HL-60/S4 treated with retinoic acid at 250 ng/mL for 4 days and 3 days (cell line): ENCODE measurements around the gene TDRD7.
"Not testable (repeated sequence)": the region's sequence is repeated elsewhere in the genome, so short reads cannot be mapped to it uniquely, and the experiment has no call there.

ENCODE experiments used
- in situ Hi-C: fragments of 300-500 bp; cut with MboI; formaldehyde crosslinking; loops from 2 replicates; pipeline ENCODE4 v1.7.0; 2022; ENCODE audit warnings: low sequenced_read_pairs

TDRD7 gene

GRCh38 chr9:97418880-97419279, 7.0 kb downstream of the TDRD7 start:
- in situ Hi-C loops = no loop called here

DNA sequence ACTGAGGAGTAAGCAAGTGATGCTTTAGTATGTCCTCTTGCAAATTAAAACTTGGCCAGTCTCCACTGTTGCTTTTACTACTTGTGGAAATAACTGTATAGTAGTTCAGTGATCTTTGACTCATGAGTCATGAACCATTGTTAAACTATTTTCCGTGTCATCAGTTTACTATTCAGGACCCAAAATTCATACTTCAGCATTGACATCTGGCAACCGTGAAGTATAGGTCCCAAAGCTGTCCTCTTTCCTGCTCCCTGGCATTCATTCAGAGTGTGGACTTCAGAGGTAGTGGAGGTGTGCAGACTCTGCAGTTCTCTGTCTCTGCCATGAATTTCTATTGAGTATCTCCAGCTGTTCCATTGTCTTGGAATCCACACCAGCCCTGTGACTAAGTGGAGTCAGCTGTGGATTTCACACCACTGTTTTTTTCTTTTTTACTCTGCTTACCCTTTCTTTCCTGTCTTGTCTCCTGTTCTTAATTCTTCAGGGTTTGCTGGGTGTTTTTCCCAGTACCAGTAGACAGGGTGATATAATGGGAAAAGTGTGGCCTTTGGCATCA, 7.5 kb downstream of the TDRD7 start:
- in situ Hi-C loops = no loop called here

DNA sequence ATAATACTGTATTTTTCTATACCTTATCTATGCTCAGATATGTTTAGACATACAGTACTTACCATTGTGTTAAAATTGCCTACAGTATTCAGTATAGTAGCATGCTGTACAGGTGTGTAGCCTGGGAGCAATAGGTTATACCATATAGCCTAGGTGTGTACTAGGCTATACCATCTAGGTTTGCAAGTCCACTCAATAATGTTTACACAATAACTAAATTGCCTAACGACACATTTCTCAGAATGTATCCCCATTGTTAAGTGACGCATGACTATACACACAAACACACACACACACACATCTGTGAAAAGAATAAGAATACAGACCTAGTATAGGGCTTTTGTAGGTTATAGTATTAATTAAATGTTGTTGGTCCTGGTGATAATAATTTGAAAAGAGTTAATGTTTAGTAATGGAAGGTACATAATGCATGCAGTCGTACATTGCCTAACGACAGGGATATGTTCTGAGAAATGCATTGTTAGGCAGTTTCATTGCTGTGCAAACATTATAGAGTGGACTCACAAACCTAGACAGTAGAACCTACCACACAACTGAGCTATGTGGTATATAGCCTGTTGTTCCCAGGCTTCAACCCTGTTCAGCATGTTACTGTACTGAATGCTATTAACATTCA, 13.6 kb downstream of the TDRD7 start:
- in situ Hi-C loops = no loop called here

DNA sequence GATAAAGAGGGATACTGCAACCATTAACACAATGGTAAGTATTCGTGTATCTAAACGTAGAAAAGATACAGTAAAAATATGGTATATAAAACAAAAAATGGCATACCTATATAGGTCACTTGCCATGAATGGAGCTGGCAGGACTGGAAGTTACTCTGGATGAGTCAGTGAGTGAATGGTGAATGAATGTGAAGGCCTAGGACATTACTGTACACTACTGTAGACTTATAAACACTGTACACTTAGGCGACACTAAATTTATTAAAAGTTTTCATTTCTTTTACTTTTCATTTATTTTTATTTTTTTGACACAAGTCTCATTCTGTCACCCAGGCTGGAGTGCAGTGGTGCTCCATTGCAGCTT, 14.1 kb downstream of the TDRD7 start:
- in situ Hi-C loops = no loop called here

DNA sequence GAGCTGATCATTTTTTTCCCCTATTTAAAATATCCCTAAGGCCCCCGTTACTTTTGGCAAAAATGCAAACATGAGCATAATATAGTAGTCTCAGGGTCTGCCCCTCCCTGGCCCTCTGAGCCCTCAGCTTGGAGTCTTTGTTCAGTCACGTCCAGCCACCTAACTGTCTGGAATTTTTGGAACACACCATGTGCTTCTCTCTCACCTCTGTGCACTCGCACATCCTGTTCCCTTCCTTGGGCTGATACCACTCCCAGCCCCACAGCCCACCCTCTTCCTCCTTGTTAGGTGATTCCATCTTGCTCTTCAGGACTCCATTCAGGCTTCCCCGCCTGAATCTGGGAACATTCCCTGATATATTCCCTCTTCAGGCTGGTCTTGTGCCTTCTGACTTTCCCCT, 16.0 kb downstream of the TDRD7 start:
- in situ Hi-C loops = no loop called here

DNA sequence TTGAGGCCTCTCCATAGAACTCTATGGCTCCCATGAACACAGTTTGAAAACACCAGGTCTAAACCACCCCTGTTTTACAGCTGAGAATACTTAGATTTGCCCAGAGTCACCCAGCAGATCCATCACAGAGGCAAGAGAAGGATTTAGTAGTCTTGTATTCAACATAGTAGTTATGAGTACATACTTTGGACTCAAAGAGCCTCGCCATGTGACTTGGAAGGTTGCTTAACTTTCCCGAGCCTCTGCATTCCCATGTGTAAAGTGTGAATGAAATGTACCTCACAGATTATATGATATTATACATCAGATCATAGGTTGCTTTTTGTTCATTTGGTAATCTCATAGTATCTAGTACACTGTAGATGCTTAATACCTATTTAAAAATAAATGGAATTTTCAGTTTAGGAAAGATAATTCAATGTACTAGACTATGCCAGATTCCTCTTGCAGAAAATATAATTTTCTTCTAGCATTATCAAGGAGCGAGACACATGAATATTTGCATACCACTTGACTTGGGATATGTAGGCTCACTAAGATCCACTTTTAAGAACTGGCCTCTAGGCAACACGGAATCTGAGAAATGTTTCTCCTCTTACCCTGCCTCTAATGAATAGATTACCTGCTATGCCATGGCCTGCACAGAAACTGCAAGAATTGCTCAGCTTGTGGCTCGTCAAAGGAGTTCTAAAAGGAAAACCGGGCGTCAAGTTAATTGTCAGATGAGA, 18.6 kb downstream of the TDRD7 start:
- in situ Hi-C loops = no loop called here

- in situ Hi-C loops = no loop called here
Observed at GRCh38 chr9:97431044-97431441, 19.1 kb downstream of the TDRD7 start.

GRCh38 chr9:97431549-97432143, 19.8 kb downstream of the TDRD7 start:
- in situ Hi-C loops = no loop called here

- in situ Hi-C loops = no loop called here
Observed at GRCh38 chr9:97437051-97437600, 25.2 kb downstream of the TDRD7 start.

DNA sequence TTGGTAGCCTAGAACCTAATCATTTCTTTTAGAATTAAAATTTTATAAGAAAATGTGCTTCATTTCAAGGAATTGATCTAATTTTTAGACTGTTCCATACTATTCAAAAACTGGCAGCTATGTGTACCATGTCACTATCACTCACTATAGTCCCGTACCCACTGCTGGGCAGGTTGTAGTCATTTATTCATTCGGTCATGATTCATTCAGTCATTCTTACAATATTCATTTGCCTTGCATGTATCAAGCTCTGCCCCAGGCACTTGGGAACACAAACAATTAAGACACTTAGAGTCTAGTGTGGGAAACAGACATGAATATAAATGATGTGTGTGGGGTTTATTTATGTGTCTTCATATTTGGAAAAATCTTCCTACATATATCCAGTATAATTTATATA, 26.4 kb downstream of the TDRD7 start:
- in situ Hi-C loops = no loop called here

DNA sequence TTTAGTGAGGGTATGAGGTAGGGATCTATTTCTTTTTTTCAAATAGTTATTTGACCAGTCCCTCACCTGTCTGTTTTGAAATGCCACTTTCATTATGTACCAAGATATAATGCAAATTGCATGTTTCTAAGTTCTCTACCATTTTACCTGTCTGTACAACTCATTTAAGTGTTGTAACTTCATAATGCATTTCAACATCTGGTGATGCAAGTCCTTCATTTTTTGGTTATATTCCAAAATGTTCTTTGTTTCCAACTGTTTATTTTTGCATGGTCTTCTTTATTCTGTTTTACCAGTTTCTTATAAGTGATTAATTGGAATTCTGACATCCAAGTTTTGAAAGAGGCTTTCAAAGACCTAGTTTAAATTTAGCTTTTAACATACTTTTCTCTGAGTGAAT, 26.8 kb downstream of the TDRD7 start:
- in situ Hi-C loops = no loop called here

DNA sequence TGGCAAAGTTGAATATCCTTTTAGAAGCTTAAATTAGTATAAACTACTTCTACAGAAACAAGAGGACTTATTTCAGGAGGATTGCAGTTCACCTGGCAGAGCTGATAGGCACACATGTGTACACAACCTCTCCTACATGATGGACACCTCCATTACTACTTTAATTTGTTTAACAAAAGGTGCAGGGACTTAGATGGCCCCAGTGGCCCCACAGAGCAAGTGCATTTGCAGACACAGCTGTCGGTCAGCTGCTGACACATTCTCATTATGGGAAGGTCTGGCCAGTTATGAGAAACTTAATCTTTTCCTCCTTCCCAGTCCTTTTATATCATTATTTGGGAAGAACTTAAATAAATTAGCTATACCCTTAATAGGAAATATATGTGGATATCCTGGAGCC, 28.3 kb downstream of the TDRD7 start:
- in situ Hi-C loops = no loop called here

GRCh38 chr9:97441729-97442128, 29.8 kb downstream of the TDRD7 start:
- in situ Hi-C loops = no loop called here

GRCh38 chr9:97445119-97445701, 33.3 kb downstream of the TDRD7 start:
- in situ Hi-C loops = no loop called here

GRCh38 chr9:97447001-97447400, 35.1 kb downstream of the TDRD7 start:
- in situ Hi-C loops = no loop called here

GRCh38 chr9:97453573-97453972, 41.7 kb downstream of the TDRD7 start:
- in situ Hi-C loops = not testable (repeated sequence)

DNA sequence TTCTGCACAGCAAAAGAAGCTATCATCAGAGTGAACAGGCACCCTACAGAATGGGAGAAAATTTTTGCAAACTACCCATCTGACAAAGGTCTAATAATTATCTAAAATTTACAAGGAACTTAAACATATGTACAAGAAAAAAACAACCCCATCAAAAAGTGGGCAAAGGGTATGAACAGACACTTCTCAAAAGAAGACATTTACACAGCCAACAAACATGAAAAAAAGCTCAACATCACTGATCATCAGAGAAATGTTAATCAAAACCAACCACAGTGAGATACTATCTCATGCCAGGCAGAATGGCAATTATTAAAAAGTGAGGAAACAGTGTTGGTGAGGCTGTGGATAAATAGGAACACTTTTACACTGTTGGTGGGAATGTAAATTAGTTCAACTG, 44.9 kb downstream of the TDRD7 start:
- in situ Hi-C loops = not testable (repeated sequence)

- in situ Hi-C loops = no loop called here
Observed at GRCh38 chr9:97459326-97459725, 47.4 kb downstream of the TDRD7 start.

- in situ Hi-C loops = no loop called here
Observed at GRCh38 chr9:97462159-97462558, 50.3 kb downstream of the TDRD7 start.

- in situ Hi-C loops = no loop called here
Observed at GRCh38 chr9:97462914-97463313, 51.0 kb downstream of the TDRD7 start.

GRCh38 chr9:97468658-97469448, 57.0 kb downstream of the TDRD7 start:
- in situ Hi-C loops = no loop called here
